Osteoblast (primary cell): ENCODE results near the gene IGSF3. TPM values are rescaled to one million over a fixed set of nuclear protein-coding genes. Genes with fewer than 3 reads are reported as not detected.
A peak's percentile ranks its signal among the peaks of the same experiment; 100 is the strongest.

ENCODE experiments used
- DNase-seq: peaks from one replicate; pipeline ENCODE4 v3.0.0; 2011; ENCODE audit warnings: low spot score, mixed read lengths; ENCODE audit not compliant: insufficient read length; ENCODE audit errors: missing footprints
- H2AFZ ChIP-seq: 2 replicates; pipeline ENCODE4 v1.6.0; 2011; ENCODE audit warnings: mild to moderate bottlenecking, low read length
- H3K27ac ChIP-seq: 2 replicates; pipeline ENCODE4 v1.5.1; 2011; ENCODE audit warnings: mild to moderate bottlenecking, low read depth, low read length, moderate library complexity
- H3K27me3 ChIP-seq: 2 replicates; pipeline ENCODE4 v1.6.0; 2012; ENCODE audit warnings: mild to moderate bottlenecking, control low read depth, inconsistent platforms, low read length, moderate library complexity; ENCODE audit not compliant: insufficient read depth
- H3K36me3 ChIP-seq: 2 replicates; pipeline ENCODE4 v1.5.1; 2011; ENCODE audit warnings: mild to moderate bottlenecking, low read length, control low read depth, moderate library complexity; ENCODE audit not compliant: insufficient read depth
- H3K4me1 ChIP-seq: 2 replicates; pipeline ENCODE4 v1.5.1; 2011; ENCODE audit warnings: mild to moderate bottlenecking, low read length, control low read depth, moderate library complexity; ENCODE audit not compliant: insufficient read depth
- H3K4me2 ChIP-seq: 2 replicates; pipeline ENCODE4 v1.6.0; 2011; ENCODE audit warnings: mild to moderate bottlenecking, low read length; ENCODE audit not compliant: insufficient read depth
- H3K4me3 ChIP-seq: fragments of 200-600 bp; sonication (generic); 3 replicates; pipeline ENCODE4 v1.5.1; 2012; ENCODE audit warnings: mild to moderate bottlenecking, low read length, inconsistent platforms; ENCODE audit not compliant: insufficient read depth
- H3K79me2 ChIP-seq: 2 replicates; pipeline ENCODE4 v1.6.0; 2012; ENCODE audit warnings: mild to moderate bottlenecking, low read length, control low read depth, inconsistent platforms; ENCODE audit not compliant: insufficient read depth
- H3K9me3 ChIP-seq: 2 replicates; pipeline ENCODE4 v1.5.1; 2011; ENCODE audit warnings: low read depth, low read length, control low read depth
- H4K20me1 ChIP-seq: 2 replicates; pipeline ENCODE4 v1.6.0; 2012; ENCODE audit warnings: mild to moderate bottlenecking, low read length, control low read depth; ENCODE audit not compliant: insufficient read depth
- total RNA-seq: library from RNA; depleted of rRNA; stranded (reverse); fragments of >200 nt; gene quantifications from 2 replicates; pipeline ENCODE4 v1.2.3, GENCODE V29; 2012
- TF ChIP-seq, protein P1 (sequence below): IDR thresholded peaks from 2 replicates; pipeline ENCODE4 v1.5.1; 2011; ENCODE audit warnings: mild to moderate bottlenecking, low read depth, low read length, moderate library complexity; ENCODE audit errors: extremely low read depth

Gene IGSF3
- total RNA-seq, 1 donor = under 0.01 TPM

DNA sequence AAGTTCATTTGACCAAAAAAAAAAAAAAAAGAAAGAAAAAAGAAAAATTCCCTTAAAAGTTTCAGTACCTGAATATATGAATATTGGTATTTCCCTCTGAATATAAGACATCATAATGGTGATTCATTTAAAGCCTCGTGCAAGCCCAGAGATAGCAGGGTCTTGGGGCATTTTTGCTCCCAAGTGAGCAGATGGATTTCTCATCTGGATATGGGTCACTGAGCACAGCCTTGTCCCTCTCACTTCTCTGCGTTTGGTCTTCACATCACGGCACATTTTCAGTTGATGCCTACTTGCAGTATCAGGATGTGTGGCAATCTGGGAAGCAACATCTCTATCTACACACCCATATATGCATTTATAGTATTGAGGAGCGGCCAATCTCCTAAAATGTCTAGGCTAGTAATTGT lies 109.4 kb downstream of the IGSF3 start:
- H3K79me2 ChIP-seq = peaks cover 33% of the 10 kb centered on the region
- H3K36me3 ChIP-seq = no peaks in the 10 kb centered on the region
- H3K4me1 ChIP-seq = peaks cover 11% of the 10 kb centered on the region
- no peaks in the 10 kb centered on the region for H4K20me1 ChIP-seq
- no peak overlapping the region for H3K4me2 ChIP-seq
- TF ChIP-seq, protein P1, sequence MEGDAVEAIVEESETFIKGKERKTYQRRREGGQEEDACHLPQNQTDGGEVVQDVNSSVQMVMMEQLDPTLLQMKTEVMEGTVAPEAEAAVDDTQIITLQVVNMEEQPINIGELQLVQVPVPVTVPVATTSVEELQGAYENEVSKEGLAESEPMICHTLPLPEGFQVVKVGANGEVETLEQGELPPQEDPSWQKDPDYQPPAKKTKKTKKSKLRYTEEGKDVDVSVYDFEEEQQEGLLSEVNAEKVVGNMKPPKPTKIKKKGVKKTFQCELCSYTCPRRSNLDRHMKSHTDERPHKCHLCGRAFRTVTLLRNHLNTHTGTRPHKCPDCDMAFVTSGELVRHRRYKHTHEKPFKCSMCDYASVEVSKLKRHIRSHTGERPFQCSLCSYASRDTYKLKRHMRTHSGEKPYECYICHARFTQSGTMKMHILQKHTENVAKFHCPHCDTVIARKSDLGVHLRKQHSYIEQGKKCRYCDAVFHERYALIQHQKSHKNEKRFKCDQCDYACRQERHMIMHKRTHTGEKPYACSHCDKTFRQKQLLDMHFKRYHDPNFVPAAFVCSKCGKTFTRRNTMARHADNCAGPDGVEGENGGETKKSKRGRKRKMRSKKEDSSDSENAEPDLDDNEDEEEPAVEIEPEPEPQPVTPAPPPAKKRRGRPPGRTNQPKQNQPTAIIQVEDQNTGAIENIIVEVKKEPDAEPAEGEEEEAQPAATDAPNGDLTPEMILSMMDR = no peak
- H3K9me3 ChIP-seq = no peaks in the 10 kb centered on the region
- no peak overlapping the region for H2AFZ ChIP-seq
- H3K27me3 ChIP-seq = no peaks in the 10 kb centered on the region
- no peak for DNase-seq
- no peak overlapping the region for H3K4me3 ChIP-seq
- no peak overlapping the region for H3K27ac ChIP-seq

DNA sequence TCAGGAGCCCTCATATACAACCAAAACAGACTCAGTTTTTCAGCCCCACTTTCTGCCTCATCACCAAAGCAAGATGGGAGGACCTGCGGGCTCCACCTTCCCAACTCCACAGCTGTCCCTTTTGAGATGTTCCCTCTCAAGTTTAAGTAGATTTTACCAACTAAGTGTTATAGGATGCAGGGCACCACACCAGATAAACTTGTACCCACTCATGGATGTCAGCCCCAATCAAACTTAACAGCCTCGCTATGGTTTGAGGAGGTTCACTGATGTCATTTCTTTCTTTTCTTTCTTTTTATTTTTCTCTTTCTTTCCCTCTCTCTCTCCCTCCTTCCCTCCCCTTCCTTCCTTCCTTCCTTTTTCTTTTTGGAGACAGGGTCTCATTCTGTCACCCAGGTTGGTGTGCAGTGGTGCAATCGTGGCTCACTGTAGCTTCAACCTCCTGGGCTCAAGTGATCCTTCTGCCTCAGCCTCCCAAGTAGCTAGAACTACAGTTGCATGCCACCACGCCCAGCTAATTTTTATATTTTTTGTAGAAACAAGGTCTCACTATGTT lies 110.1 kb downstream of the IGSF3 start:
- Histone ChIP-seq H2AFZ (peak overlapping the region; percentile 19), H3K79me2 (peaks cover 28% of the 10 kb centered on the region), H4K20me1 (no peaks in the 10 kb centered on the region), H3K27ac (peak overlapping the region; percentile 89), H3K36me3 (no peaks in the 10 kb centered on the region), H3K4me1 (peaks cover 11% of the 10 kb centered on the region), H3K4me3 (no peak overlapping the region), H3K27me3 (no peaks in the 10 kb centered on the region), H3K4me2 (no peak overlapping the region), H3K9me3 (no peaks in the 10 kb centered on the region)
- TF ChIP-seq, protein P1 = no peak
- DNase-seq = no peak

GRCh38 chr1:116556289-116557006 lies 111.1 kb downstream of the IGSF3 start:
- Histone ChIP-seq H3K4me1 (peaks cover 11% of the 10 kb centered on the region), H2AFZ (peak overlapping the region; percentile 43), H4K20me1 (no peaks in the 10 kb centered on the region), H3K36me3 (no peaks in the 10 kb centered on the region), H3K27ac (peak overlapping the region; percentile 89), H3K9me3 (no peaks in the 10 kb centered on the region), H3K4me2 (peak overlapping the region; percentile 75), H3K4me3 (peak overlapping the region; percentile 13), H3K27me3 (no peaks in the 10 kb centered on the region), H3K79me2 (peaks cover 24% of the 10 kb centered on the region)
- TF ChIP-seq, protein P1 = no peak
- peak; percentile 94 for DNase-seq

- no peak overlapping the region for H3K27ac ChIP-seq
- no peaks in the 10 kb centered on the region for H4K20me1 ChIP-seq
- H3K4me1 ChIP-seq = peaks cover 11% of the 10 kb centered on the region
- peaks cover 26% of the 10 kb centered on the region for H3K79me2 ChIP-seq
- H2AFZ ChIP-seq = no peak overlapping the region
- H3K27me3 ChIP-seq = no peaks in the 10 kb centered on the region
- H3K4me3 ChIP-seq = no peak overlapping the region
- no peaks in the 10 kb centered on the region for H3K9me3 ChIP-seq
- TF ChIP-seq, protein P1 = no peak
- DNase-seq = no peak
- H3K4me2 ChIP-seq = no peak overlapping the region
- no peaks in the 10 kb centered on the region for H3K36me3 ChIP-seq
Observed at GRCh38 chr1:116554924-116555323, 112.6 kb downstream of the IGSF3 start.
